Hippocampal formation (tissue), 2 donors: Measurements from ENCODE around the gene TUBA8.
"Not testable (repeated sequence)": the region's sequence is repeated elsewhere in the genome, so short reads cannot be mapped to it uniquely, and the experiment has no call there.

ENCODE experiments used
- DNase-seq, 2 donors: peaks; one replicate each; lab custom pipeline; 2025; lab: John Stamatoyannopoulos, UW

Gene TUBA8

DNA sequence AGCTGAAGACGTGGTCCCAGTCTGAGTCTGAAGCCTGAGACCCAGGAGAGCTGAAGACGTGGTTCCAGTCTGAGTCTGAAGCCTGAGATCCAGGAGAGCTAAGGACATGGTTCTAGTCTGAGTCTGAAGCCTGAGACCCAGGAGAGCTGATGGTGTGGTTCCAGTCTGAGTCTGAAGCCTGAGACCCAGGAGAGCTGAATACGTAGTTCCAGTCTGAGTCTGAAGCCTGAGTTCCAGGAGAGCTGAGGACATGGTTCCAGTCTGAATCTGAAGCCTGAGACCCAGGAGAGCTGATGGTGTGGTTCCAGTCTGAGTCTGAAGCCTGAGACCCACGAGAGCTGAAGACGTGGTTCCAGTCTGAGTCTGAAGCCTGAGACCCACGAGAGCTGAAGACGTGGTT, 4.6 kb upstream of the TUBA8 start:
- DNase-seq, result not testable (repeated sequence)

DNA sequence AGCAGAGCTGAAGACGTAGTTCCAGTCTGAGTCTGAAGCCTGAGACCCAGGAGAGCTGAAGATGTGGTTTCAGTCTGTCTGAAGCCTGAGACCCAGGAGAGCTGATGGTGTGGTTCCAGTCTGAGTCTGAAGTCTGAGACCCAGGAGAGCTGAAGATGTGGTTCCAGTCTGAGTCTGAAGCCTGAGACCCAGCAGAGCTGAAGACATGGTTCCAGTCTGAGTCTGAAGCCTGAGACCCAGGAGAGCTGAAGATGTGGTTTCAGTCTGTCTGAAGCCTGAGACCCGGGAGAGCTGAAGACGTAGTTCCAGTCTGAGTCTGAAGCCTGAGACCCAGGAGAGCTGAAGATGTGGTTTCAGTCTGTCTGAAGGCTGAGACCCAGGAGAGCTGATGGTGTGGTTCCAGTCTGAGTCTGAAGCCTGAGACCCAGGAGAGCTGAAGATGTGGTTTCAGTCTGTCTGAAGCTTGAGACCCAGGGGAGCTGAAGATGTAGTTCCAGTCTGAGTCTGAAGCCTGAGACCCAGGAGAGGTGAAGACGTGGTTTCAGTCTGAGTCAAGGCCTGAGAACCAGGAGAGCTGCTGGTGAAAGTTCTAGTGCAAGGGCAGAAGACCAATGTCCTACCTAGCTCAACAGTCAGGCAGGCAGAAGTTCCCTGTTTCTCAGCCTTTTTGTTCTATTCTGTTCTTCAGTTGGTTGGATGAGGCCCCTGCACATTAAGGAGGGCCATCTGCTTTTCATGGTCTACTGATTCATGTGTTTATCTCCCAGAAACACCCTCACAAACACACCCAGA, 3.9 kb upstream of the TUBA8 start:
- not testable (repeated sequence) for DNase-seq

DNA sequence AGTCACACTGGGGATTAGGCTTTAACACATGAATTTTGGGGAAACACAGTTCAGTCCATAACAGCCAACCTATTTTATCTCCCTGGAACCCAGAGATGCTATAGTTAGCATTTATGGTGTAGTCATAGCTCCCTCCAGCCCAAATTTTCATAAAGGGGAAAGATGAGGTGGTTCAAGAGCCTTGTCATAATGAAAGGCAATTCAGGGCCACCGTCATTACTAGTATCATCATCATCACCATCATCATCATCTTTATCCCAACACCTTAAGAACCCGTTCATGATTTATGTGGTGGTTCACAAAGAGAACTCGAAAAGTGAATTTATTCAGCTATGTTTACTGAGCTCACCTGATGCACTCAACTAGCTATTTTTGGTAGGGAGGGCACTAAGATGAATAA, 2.4 kb upstream of the TUBA8 start:
- DNase-seq, result no peak

DNA sequence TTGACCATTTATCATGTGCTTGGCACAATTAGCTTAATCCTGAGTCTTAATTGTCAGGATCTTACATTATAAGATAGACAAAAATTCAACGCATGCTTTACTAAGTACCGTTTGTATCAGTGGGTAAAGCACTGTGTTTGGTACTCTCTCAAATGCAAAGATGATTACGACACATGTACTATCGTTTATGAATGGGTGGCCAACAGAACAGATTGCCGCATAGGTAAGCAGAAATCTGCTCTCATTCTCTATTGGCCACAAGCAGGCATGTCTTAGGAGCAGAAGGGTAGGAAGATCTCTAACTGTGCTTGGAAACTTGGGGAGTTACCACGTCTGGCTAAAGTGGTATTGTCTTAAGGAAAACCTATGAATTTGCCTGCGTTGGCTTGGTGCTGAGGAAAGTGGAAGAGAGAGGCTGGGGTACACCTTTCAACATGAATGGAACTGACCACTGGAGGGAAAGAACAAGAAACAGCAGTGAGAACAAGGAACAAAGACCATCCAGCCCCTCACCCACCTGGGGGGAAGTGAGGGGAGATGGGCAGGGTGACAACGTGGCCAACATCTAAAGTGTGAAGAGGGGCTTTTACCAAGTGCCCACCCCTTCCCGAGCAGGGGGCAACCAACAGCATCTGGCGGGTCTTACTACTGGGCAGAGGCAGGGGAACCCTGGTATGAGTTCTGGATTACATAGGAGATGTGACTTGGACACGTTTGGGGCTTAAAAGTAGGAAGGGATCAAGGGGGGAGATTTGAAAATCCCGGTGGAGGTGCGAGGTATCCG, 1.0 kb upstream of the TUBA8 start:
- no peak for DNase-seq

DNA sequence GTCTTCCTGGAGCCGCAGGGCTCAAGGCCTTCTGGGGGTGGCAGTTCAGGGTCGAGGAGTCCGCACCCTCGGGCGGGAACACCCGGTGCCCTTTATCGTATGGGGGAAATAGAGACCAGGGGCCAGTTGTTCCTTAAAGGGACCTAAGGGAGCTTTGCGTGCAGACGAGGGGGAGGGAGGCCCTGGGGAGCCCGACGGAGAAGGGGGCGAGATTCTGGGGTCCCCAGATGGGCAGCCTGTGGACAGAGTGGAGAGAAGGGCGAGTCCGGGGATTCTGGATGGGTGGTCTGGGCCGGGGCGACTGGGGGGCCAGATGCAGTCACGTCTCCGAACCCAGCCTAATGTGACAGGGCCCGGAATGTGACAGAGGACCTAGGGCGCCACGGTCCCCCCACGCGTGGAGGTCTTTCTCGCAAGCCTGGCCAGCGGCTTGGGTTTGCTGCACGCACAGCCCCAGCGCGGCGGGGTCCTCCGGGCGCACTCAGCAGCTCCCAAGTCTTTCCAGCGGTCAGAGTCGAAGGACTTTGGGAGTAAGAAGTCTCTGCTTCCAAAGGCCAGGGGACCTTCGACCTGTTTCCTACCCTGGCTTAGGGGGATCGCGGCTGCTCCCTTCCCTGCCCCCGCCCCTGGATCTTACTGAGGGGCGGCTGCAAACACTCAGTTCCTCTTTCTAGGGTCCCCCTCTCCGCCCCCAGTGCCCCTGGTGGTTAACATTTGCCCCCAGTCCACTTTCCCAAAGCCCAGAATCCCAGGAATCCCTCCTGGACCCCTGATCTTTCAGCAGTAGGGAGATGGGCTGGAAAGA, 547 bp downstream of the TUBA8 start:
- DNase-seq, result no peak

DNA sequence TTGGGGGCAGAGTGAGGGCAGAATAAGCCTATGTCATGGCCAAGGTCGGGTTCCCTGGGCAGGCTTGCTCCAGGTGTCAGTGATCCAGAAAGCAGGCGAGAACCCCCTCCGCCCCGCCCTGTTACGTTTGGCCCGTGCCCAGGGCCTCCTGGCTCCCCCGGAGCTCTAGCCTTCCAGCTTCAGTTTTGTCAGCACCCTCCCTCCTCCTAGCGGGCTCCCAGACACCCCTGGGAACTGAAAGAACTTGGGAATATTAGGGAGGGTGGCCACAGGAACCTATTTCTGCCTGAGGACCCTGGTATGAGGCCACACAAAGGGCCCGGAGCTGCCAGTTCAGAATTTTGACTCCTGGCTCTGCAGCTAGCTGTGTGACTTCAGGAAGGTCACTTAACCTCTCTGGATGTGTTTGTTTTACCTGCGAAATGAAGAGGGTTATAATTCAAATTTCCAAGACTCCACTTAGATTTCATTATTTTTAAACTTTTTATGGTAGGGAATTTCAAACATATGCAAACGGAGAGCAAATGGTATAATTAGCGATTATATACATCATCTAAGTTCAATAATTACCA, 1.2 kb downstream of the TUBA8 start:
- DNase-seq, result no peak

DNA sequence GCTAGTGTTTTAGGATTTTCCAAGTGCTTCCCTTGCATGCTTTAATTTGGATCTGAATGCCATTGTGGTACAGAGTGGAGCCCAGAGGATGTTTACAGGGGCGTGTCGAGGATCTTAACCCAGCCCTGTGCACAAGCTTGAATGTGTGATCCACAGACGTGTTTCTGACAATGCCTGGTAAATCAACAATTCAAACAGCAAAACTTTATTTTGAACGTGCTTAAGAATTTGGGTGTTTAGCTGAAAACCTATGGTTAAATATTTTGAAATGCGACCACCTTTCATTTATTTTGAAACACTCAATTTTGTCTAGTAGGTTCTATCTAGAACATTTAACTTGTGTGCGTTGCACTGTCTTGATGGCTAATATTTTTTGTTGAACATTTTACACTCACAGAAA, 1.8 kb downstream of the TUBA8 start:
- DNase-seq, result no peak

DNA sequence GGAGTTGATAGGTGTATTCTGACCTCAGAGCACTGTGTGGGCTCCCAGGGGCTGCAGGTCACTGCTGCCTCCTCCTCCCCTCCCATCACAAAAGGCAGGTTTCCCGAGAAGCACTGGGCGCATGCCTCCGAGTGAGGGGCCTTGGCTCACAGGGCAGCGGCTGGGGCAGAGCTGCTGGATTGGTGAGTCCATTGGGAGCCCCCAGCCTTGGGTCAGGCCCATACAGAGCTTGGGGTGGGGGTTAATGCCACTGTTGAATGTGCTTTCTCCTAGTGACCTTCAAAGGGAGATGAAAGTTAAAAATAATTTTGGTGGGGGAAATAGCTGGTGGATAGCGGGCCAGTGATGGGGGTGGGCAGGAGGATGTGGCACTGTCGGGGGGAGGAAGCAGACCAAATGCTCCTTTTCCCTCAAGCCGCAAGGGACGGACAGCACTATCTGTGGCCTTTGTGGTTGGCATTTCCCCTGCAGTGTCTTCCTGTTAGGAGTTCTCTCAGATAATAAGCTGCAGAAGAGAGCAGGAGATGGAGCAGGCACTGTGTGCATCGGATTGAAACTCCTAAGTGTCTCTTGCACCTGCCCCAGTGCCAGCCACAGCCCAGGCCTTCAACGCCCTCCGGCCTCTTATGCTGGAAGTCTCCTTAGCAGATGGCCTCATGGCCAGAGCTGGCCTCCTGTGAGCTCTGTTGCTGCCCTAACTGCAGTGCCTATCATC, 3.2 kb downstream of the TUBA8 start:
- no peak for DNase-seq

DNA sequence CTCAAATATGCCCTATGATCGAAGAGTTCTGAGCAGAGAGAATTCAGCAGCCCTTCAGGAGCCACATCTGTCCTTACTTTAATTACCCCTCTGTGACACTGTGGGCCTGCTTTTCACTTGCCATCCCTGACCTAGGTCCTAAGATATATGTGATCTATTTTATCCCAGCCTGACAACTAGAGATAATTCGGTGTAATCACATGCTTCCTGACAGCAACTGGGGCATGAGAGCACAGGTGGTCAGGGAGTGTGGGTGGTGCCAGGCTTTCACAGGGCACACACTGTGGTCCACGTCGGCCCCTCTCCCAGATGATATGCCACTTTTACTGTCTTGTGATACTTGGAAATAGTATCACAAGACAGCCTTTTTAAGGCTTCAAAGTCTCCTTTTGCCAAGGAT, 3.9 kb downstream of the TUBA8 start:
- DNase-seq, result no peak

DNA sequence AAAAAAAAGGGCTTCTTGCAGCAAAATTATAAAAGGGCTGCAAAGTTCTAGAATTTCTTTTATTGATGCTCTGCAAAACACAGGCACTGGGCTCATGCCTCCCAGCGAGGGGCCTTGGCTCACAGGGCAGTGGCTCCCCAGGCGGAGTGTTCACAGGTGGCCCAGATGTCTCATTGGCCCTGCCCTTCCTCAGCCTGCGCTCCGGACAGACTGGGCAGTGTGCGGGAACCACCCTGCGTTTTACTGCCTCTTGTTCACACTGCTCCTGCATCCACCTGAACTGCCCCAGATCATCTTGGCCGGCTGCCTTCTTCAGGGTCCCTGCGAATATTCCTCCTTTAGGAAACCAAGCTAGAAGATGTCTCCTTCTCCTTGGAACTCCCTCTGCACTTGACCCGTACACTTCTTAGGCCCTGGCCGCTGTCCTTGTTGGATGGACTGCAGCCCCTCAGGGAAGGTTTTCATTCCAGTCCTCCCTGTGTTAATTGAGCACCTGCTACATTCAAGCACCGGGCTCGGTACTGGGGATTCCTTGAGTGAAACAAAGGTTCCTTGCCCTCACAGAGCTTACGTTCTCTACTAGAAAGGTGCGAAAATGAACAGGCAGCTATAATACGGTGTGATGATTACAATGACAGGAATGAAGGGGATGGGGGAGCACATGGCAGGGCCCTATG, 4.5 kb downstream of the TUBA8 start:
- DNase-seq, result no peak

DNA sequence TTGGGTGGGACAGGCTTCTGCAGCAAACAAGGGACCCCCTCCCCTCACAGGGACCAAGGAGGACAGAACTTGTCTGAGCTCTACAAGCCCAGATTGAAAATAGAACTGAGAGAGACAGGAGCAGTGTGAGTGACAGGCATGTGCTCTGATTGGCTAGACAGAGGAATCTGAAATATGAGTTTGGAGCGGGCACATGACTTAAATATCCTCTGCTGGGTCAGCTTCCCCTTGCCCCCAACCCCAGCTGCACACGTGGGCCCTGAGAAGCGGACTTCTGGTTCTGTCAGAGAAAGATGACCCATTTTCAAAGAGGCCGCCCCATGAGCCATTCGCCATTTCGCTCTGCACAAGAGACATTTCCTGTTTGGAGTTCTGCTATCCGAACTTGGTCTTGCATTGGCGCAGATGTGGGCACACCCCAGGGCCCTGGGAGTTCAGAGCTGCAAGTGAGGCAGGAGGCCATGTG, 5.3 kb downstream of the TUBA8 start:
- no peak for DNase-seq

DNA sequence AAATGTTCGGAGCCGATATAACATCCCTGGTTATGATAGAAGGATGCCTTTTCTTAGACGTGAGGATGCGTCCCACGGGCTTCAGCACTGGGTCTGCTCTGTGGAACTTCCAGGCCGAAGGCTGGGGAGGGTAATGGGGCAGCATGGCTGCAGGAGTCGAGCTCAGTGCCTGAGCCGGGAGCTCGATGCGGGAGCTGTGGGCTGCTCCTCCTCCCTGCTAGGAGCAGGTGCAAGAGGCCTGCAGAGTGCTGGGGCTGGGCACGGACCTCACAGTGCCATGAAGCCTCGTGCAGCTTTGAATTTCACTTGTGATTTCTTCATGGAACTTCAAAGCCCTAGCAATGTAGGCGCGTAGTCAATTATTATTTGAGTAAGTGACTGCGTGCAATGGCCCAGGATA, 6.0 kb downstream of the TUBA8 start:
- no peak for DNase-seq

DNA sequence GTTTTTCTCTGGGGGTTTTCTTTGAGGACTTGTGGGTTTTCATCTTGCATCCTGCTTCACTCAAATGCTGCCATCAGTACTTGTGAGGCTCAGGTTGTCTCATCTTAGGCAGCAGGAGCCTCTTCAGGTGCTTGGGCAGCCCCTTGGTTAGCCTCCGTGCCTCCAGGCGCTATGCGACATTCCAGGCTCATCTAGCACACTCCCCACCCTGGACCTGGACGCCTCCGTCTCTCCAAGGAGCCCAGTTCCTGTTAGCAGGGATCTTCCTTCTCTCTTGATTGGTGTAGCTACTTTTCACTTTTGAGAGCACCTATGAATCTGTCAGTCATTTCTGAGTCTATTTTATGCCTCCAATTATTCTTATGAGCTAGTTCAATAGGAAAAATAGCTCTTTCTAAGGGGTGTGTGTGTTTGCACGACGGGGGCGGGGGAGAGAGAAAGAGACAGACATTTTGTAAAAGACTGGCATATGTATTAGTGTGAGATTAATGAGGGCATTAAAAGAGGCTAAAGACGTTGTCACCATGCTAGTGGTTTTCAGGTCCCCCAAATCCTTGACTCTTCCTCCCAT, 7.8 kb downstream of the TUBA8 start:
- no peak for DNase-seq

DNA sequence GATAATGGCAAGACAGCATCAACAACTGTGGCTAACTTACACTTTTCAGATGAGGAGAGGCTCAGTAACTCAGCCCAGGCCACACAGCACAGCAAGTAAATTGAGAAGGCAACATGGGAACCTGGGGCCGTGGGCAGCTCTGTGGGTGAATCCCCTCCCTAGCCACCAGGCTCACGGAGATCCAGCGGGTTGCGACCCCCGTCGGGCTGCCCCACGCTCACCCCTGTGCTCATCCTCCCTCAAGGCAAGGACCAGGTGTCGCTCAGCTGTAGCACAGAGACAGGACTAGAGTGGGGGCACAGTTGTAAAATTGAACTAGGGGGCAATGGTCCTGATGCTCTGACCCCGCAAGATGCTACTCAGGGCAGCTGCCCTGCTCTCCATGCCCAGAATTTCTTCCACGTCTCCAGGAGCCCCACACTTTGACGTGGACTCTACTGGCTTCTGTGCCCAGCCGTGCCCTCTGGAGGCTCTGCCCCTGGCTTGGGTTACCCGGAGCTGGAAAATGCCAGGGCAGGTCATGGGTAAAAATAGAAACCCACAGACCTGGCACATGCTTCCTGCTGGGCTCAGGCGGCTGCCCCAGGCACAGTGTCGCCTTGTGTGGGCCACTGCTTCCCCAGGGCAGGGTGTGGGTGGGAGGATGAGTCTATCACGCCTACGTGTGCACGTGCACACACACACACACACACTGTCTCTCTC, 9.0 kb downstream of the TUBA8 start:
- no peak for DNase-seq

DNA sequence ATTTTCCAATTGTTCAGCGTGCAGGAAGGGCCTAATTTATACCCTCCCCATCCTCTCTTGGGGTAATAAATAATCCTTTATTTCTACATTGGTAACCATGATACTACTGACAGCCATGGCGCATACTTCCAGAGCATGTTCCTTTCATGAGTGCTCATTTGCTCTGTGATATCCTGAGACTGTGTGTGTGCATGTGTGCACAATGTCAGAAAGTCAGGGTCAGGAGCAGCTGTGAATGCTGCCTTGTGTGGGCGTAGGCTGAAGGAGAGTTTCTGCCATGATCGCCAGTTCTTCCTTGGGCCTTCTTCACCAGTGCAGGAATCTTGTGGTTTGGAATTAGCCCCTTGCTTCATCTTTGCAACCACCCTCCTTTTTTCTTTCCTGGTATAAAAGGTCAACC, 10.2 kb downstream of the TUBA8 start:
- DNase-seq, result no peak

DNA sequence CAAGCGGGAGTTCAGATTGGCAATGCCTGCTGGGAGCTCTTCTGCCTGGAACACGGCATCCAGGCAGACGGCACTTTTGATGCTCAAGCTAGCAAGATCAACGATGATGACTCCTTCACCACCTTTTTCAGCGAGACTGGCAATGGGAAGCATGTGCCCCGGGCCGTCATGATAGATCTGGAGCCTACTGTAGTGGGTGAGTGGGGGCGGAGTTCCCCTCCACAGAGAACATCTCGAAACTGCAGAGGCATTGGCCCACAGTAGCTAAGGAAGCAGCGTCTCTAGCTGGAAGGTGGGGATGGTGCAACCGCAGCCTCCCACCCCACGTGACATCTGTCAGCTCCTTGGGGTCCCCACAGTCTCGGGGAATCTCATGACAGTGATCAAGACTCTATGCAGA, 10.9 kb downstream of the TUBA8 start:
- DNase-seq, result no peak

DNA sequence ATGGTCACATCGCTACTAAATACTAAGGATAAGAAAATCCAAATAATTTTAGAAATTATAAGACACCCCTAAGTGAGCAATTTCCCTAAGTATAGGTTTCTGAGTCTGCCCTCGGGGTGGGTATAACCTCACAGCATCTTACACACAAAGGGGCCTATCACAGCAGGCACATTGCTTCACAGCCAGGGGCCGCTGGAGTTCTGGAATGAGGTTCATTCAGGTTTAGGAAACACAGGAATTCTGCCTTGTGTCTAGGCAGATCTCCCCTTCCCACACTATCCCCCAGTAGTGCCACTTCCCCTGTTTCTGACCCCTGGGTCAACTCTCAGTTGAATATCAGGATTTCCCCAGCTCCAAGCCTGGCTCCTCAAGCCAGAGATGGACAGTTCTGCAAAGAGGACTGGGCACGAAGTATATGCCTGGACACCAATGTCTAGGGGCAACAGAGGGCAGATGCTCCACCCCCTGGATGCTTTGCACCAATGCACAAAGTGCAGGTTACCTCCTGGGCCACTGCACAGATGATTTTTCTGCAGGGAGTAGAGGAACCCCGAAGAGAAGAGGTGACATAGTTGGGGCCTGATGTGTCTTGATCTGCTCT, 11.4 kb downstream of the TUBA8 start:
- no peak for DNase-seq

DNA sequence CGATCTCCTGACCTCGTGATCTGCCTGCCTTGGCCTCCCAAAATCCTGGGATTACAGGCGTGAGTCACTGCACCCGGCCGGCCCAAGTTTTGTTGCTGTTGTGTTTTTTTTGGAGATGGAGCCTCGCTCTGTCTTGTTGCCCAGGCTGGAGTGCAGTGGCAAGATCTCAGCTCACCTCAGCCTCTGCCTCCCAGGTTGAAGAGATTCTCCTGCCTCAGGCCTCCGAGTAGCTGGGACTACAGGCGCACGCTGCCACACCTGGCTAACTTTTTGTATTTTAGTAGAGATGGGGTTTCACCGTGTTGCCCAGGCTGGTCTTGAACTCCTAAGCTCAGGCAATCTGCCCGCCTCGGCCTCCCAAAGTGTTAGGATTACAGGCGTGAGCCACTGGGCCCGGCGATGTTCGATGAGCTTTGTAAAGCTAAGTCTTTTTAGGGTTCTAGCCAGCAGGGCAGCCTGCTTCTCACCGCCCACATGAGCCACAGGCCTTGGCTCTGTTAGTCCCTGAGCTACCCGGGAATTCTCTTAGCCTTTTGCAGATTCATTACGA, 12.9 kb downstream of the TUBA8 start:
- not testable (repeated sequence) for DNase-seq

DNA sequence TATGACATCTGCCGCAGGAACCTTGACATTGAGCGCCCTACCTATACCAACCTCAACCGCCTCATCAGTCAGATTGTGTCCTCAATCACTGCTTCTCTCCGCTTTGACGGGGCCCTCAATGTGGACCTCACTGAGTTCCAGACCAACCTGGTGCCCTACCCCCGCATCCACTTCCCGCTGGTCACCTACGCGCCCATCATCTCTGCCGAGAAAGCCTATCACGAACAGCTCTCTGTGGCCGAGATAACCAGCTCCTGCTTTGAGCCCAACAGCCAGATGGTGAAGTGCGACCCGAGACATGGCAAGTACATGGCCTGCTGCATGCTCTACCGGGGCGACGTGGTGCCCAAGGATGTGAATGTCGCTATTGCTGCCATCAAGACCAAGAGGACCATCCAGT, 16.0 kb downstream of the TUBA8 start:
- no peak for DNase-seq
